Dendritic cell treated with granulocyte-macrophage colony-stimulating factor and Interleukin-4, amounts not matched to agents 40 ng/mL and 50 ng/mL, for 4 days (primary cell): ENCODE data around the gene SND1.
"Not testable (repeated sequence)": the region's sequence is repeated elsewhere in the genome, so short reads cannot be mapped to it uniquely, and the experiment has no call there.

Experiments used
- H3K27ac Mint-ChIP-seq: one replicate; pipeline ENCODE4 v1.8.0; 2022; ENCODE audit warnings: mild to moderate bottlenecking, mixed read lengths
- H3K27me3 Mint-ChIP-seq: one replicate; pipeline ENCODE4 v1.8.0; 2022; ENCODE audit warnings: mild to moderate bottlenecking, mixed read lengths
- H3K36me3 Mint-ChIP-seq: one replicate; pipeline ENCODE4 v1.8.0; 2022; ENCODE audit warnings: low read depth, mixed read lengths
- H3K4me1 Mint-ChIP-seq: one replicate; pipeline ENCODE4 v1.8.0; 2022; ENCODE audit warnings: low read depth, mixed read lengths
- H3K4me3 Mint-ChIP-seq: one replicate; pipeline ENCODE4 v1.8.0; 2022; ENCODE audit warnings: mild to moderate bottlenecking, moderate library complexity, mixed read lengths
- H3K9me3 Mint-ChIP-seq: one replicate; pipeline ENCODE4 v1.8.0; 2022; ENCODE audit warnings: mixed read lengths
- intact Hi-C: fragments of 100-400 bp; cut with micrococcal nuclease; formaldehyde crosslinking; loops from one replicate; pipeline ENCODE4 v1.15.0; 2022

SND1 gene

GRCh38 chr7:127665922-127666321 lies 13.9 kb downstream of the SND1 start:
- Mint-ChIP-seq H3K36me3 (peaks cover 64% of the 10 kb centered on the region), H3K4me3 (no peak overlapping the region), H3K27ac (peak overlapping the region; percentile 42), H3K9me3 (no peaks in the 10 kb centered on the region), H3K27me3 (no peaks in the 10 kb centered on the region), H3K4me1 (peaks cover 77% of the 10 kb centered on the region)
- intact Hi-C loops: no loop called here

- peak overlapping the region; percentile 42 for H3K27ac Mint-ChIP-seq
- H3K9me3 Mint-ChIP-seq: no peaks in the 10 kb centered on the region
- H3K27me3 Mint-ChIP-seq: no peaks in the 10 kb centered on the region
- H3K4me3 Mint-ChIP-seq: no peak overlapping the region
- peaks cover 70% of the 10 kb centered on the region for H3K4me1 Mint-ChIP-seq
- H3K36me3 Mint-ChIP-seq: peaks cover 63% of the 10 kb centered on the region
- intact Hi-C loops: no loop called here
Observed at GRCh38 chr7:127666602-127667001, 14.6 kb downstream of the SND1 start.

GRCh38 chr7:127667017-127667670 lies 15.2 kb downstream of the SND1 start:
- Mint-ChIP-seq H3K27ac (peak overlapping the region; percentile 81), H3K27me3 (no peaks in the 10 kb centered on the region), H3K36me3 (peaks cover 63% of the 10 kb centered on the region)

GRCh38 chr7:127667759-127668530 lies 16.0 kb downstream of the SND1 start:
- Mint-ChIP-seq H3K27ac (peak overlapping the region; percentile 81), H3K4me1 (peaks cover 63% of the 10 kb centered on the region)
- intact Hi-C loops: no loop called here

More at GRCh38 chr7:127667017-127667670, 15.2 kb downstream of the SND1 start:
- no peak overlapping the region for H3K4me3 Mint-ChIP-seq
- intact Hi-C loops: no loop called here
- H3K9me3 Mint-ChIP-seq: no peaks in the 10 kb centered on the region
- H3K4me1 Mint-ChIP-seq: peaks cover 65% of the 10 kb centered on the region

GRCh38 chr7:127671341-127671740 lies 19.3 kb downstream of the SND1 start:
- Mint-ChIP-seq H3K9me3 (no peaks in the 10 kb centered on the region), H3K27ac (no peak overlapping the region), H3K4me1 (peaks cover 40% of the 10 kb centered on the region), H3K36me3 (peaks cover 59% of the 10 kb centered on the region), H3K27me3 (no peaks in the 10 kb centered on the region), H3K4me3 (no peak overlapping the region)
- intact Hi-C loops: no loop called here

More at GRCh38 chr7:127667759-127668530, 16.0 kb downstream of the SND1 start:
- Mint-ChIP-seq H3K9me3 (no peaks in the 10 kb centered on the region), H3K27me3 (no peaks in the 10 kb centered on the region), H3K4me3 (no peak overlapping the region), H3K36me3 (peaks cover 65% of the 10 kb centered on the region)

GRCh38 chr7:127673902-127674301 lies 21.9 kb downstream of the SND1 start:
- Mint-ChIP-seq H3K36me3 (peaks cover 79% of the 10 kb centered on the region), H3K27ac (no peak overlapping the region), H3K27me3 (no peaks in the 10 kb centered on the region), H3K4me1 (peaks cover 18% of the 10 kb centered on the region), H3K4me3 (no peak overlapping the region), H3K9me3 (no peaks in the 10 kb centered on the region)
- intact Hi-C loops: no loop called here

GRCh38 chr7:127674361-127674760 lies 22.4 kb downstream of the SND1 start:
- H3K4me1 Mint-ChIP-seq: peaks cover 14% of the 10 kb centered on the region
- H3K9me3 Mint-ChIP-seq: peaks cover under 1% of the 10 kb centered on the region
- no peak overlapping the region for H3K4me3 Mint-ChIP-seq
- peaks cover 77% of the 10 kb centered on the region for H3K36me3 Mint-ChIP-seq
- H3K27ac Mint-ChIP-seq: no peak overlapping the region
- no peaks in the 10 kb centered on the region for H3K27me3 Mint-ChIP-seq
- intact Hi-C loops: no loop called here

- Mint-ChIP-seq H3K36me3 (peaks cover 77% of the 10 kb centered on the region), H3K4me1 (peaks cover 10% of the 10 kb centered on the region)
- H3K4me3 Mint-ChIP-seq, intact Hi-C loops, H3K9me3 Mint-ChIP-seq, H3K27me3 Mint-ChIP-seq, H3K27ac Mint-ChIP-seq: not testable (repeated sequence)
Observed at GRCh38 chr7:127674923-127675322, 22.9 kb downstream of the SND1 start.

- intact Hi-C loops: no loop called here
- H3K4me3 Mint-ChIP-seq: no peak overlapping the region
- H3K27me3 Mint-ChIP-seq: no peaks in the 10 kb centered on the region
- peaks cover 10% of the 10 kb centered on the region for H3K4me1 Mint-ChIP-seq
- H3K9me3 Mint-ChIP-seq: peaks cover 13% of the 10 kb centered on the region
- peaks cover 77% of the 10 kb centered on the region for H3K36me3 Mint-ChIP-seq
- no peak overlapping the region for H3K27ac Mint-ChIP-seq
Observed at GRCh38 chr7:127675721-127676120, 23.7 kb downstream of the SND1 start.

- Mint-ChIP-seq H3K36me3 (peaks cover 61% of the 10 kb centered on the region), H3K9me3 (peaks cover 13% of the 10 kb centered on the region), H3K4me1 (peaks cover 10% of the 10 kb centered on the region), H3K27me3 (no peaks in the 10 kb centered on the region), H3K27ac (no peak overlapping the region), H3K4me3 (no peak overlapping the region)
- intact Hi-C loops: no loop called here
Observed at GRCh38 chr7:127677433-127678230, 25.6 kb downstream of the SND1 start.

GRCh38 chr7:127678337-127678736 lies 26.3 kb downstream of the SND1 start:
- H3K4me3 Mint-ChIP-seq: no peak overlapping the region
- intact Hi-C loops: no loop called here
- peaks cover 17% of the 10 kb centered on the region for H3K4me1 Mint-ChIP-seq
- peaks cover 13% of the 10 kb centered on the region for H3K9me3 Mint-ChIP-seq
- H3K27me3 Mint-ChIP-seq: no peaks in the 10 kb centered on the region
- peaks cover 65% of the 10 kb centered on the region for H3K36me3 Mint-ChIP-seq
- no peak overlapping the region for H3K27ac Mint-ChIP-seq

- Mint-ChIP-seq H3K36me3 (peaks cover 65% of the 10 kb centered on the region), H3K27ac (no peak overlapping the region), H3K27me3 (no peaks in the 10 kb centered on the region), H3K4me1 (peaks cover 13% of the 10 kb centered on the region), H3K9me3 (peaks cover 13% of the 10 kb centered on the region), H3K4me3 (no peak overlapping the region)
- intact Hi-C loops: no loop called here
Observed at GRCh38 chr7:127678947-127679346, 27.0 kb downstream of the SND1 start.

GRCh38 chr7:127680983-127681382 lies 29.0 kb downstream of the SND1 start:
- Mint-ChIP-seq H3K27me3 (no peaks in the 10 kb centered on the region), H3K4me3 (no peak overlapping the region), H3K27ac (no peak overlapping the region), H3K36me3 (peaks cover 58% of the 10 kb centered on the region), H3K4me1 (peaks cover 30% of the 10 kb centered on the region), H3K9me3 (peaks cover 13% of the 10 kb centered on the region)
- intact Hi-C loops: no loop called here

- Mint-ChIP-seq H3K4me1 (peaks cover 30% of the 10 kb centered on the region), H3K27me3 (no peaks in the 10 kb centered on the region), H3K9me3 (peaks cover 13% of the 10 kb centered on the region), H3K4me3 (no peak overlapping the region), H3K36me3 (peaks cover 55% of the 10 kb centered on the region), H3K27ac (no peak overlapping the region)
- intact Hi-C loops: no loop called here
Observed at GRCh38 chr7:127682140-127682539, 30.1 kb downstream of the SND1 start.
